Smooth muscle cell of bladder (primary cell): ENCODE measurements around the gene SIRPG. TPM values are rescaled to one million over a fixed set of nuclear protein-coding genes. Genes with fewer than 3 reads are reported as not detected.

Experiments used
- total RNA-seq: library from RNA; depleted of rRNA; stranded (reverse); fragments of >200 nt; gene quantifications from 2 replicates; pipeline ENCODE4 v1.2.3, GENCODE V29; 2014

The SIRPG gene
- not detected in 2 replicates for total RNA-seq

DNA sequence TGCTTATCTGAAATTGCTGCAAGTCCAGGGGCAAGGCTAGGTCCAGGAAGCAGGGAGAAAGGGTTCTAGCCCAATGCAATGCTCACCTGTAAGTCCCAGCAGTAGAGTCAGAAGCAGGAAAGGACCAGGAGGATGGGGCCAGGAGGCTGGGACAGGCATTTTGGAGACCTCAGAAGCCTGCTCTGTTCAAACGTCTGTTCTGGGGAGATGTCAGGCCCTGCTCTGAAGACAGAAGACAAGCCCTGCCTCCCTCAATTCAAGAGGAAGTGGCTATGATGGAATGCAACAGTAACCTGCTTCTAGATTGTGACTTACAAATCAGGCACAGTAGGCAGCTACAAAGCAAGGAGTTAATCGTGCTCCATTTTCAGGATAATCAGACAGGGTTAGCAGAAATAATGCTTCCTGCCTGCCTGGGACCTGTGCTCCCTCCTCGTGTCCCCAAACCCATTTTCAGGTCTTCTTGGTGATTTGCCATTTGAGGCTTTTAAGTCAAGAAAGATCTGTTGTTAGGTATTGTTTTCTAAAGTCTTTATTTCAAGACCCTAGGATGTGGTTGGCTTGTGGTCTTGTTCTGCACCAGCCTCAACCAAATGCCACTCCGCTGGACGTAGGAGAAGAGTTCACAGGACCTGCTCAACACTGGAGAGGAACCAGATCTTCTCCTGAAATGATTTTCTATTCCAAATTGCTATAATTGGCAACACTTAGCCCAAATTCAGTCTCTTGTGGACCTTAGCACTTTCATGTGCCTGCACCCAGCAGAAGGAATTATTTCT lies at the start of gene SIRPG:
Gene SIRPG (minus strand): TSS at position 224 of the 779 bp plus-strand sequence. CDS start 65 bp downstream, at position 159.

DNA sequence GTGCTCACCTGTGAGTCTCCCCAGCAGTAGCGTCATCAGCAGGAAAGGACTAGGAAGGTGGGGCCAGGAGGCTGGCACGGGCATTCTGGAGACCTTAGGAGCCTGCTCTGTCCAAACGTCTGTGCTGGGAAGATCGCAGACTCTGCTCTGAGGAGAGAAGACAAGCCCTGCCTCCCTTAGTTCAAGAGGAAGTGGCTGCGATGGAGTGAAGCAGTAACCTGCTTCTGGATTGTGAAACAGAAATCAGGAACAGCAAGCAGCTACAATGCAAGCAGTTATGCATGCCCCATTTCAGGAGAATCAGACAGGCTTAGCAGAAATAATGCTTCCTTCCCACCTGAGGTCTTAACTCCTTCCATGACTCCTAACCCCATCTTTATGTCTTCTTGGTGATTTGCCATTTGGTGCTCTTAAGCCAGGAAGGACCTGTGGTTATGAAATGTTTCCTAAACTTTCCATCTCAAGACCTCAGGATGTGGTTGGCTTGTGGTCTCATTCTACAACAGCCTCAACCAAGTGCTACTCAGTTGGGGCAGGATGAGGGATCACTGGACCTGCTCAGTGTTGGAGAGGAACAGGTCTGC lies 37.6 kb downstream of the SIRPG start, which contains the start of gene SIRPB1:
Gene SIRPB1 (minus strand): TSS at position 149 of the 584 bp plus-strand sequence. CDS start 65 bp downstream, at position 84.

Other genes starting within 250 kb of the SIRPG start
- gene NSFL1C, start 190.9 kb downstream of the SIRPG start, total RNA-seq: 16.1 and 23.9 TPM in 2 replicates
- gene SIRPB2, start 166.4 kb downstream of the SIRPG start, total RNA-seq: not detected in 2 replicates
- not detected in 2 replicates for gene SIRPD, start 100.1 kb downstream of the SIRPG start, total RNA-seq
- gene SIRPB1, start 37.8 kb downstream of the SIRPG start, total RNA-seq: 0.71 TPM in 1 of 2 replicates, not detected in the other
- gene SIRPA, start 237.6 kb upstream of the SIRPG start, total RNA-seq: 16.6 and 24.9 TPM in 2 replicates